GM12878 (cell line): ENCODE results near the gene RBMS1. TPM values are rescaled to one million over a fixed set of nuclear protein-coding genes. Genes with fewer than 3 reads are reported as not detected.

Source experiments
- BCL3 ChIP-seq: IDR thresholded peaks from 2 replicates; pipeline ENCODE4 v1.6.1; 2011; ENCODE audit warnings: borderline replicate concordance, low read depth, mild to moderate bottlenecking, moderate library complexity, low read length; ENCODE audit not compliant: insufficient read depth, poor library complexity, severe bottlenecking
- BRCA1 ChIP-seq: IDR thresholded peaks from 2 replicates; pipeline ENCODE4 v1.6.1; 2011; ENCODE audit warnings: low read depth, low read length, improper control_type of control experiment
- CBFB ChIP-seq: IDR thresholded peaks from 2 replicates; pipeline ENCODE4 v1.6.1; 2016; ENCODE audit warnings: antibody characterized with exemption, low read depth
- GABPA ChIP-seq: IDR thresholded peaks from 2 replicates; pipeline ENCODE4 v1.6.1; 2014; ENCODE audit warnings: antibody characterized with exemption, low read depth, mild to moderate bottlenecking, inconsistent platforms
- HDAC2 ChIP-seq: fragments of 200-600 bp; sonication (generic); IDR thresholded peaks from 2 replicates; pipeline ENCODE4 v1.6.1; 2017
- IRF3 ChIP-seq: fragments of 450-650 bp; IDR thresholded peaks from 2 replicates; pipeline ENCODE4 v1.6.1; 2014; ENCODE audit warnings: mild to moderate bottlenecking
- IRF4 ChIP-seq: IDR thresholded peaks from 2 replicates; pipeline ENCODE4 v1.6.1; 2011; ENCODE audit warnings: low read depth, low read length
- MAX ChIP-seq: IDR thresholded peaks from 2 replicates; pipeline ENCODE4 v1.6.1; 2012; ENCODE audit warnings: low read depth, low read length, improper control_type of control experiment
- MEF2A ChIP-seq: IDR thresholded peaks from 2 replicates; pipeline ENCODE4 v1.6.1; 2011; ENCODE audit warnings: low read depth, mild to moderate bottlenecking, low read length, moderate library complexity; ENCODE audit not compliant: insufficient read depth
- RCOR1 ChIP-seq: conservative IDR thresholded peaks from 2 replicates; pipeline ENCODE4 v1.6.1; 2012; ENCODE audit warnings: low read depth, low read length, improper control_type of control experiment
- RELB ChIP-seq: fragments of 450-650 bp; IDR thresholded peaks from 2 replicates; pipeline ENCODE4 v1.6.1; 2017; ENCODE audit warnings: low read depth, mild to moderate bottlenecking, moderate library complexity
- SIX5 ChIP-seq: IDR thresholded peaks from 2 replicates; pipeline ENCODE4 v1.6.1; 2011; ENCODE audit warnings: mild to moderate bottlenecking, low read depth, low read length, moderate library complexity; ENCODE audit not compliant: severe bottlenecking
- SMARCA5 ChIP-seq: fragments of 450-650 bp; IDR thresholded peaks from 2 replicates; pipeline ENCODE4 v1.6.1; 2017; ENCODE audit warnings: mild to moderate bottlenecking
- ZBTB11 ChIP-seq: fragments of 450-650 bp; formaldehyde crosslinking; IDR thresholded peaks from 2 replicates; pipeline ENCODE4 v1.5.0; 2022; ENCODE audit warnings: mild to moderate bottlenecking, missing genetic modification characterization
- ZNF217 ChIP-seq: fragments of 450-650 bp; IDR thresholded peaks from 2 replicates; pipeline ENCODE4 v1.6.1; 2017; ENCODE audit warnings: antibody characterized with exemption, mild to moderate bottlenecking
- polyA plus RNA-seq, 11 experiments: library from polyadenylated mRNA; depleted of rRNA in 4 of 11; unstranded in 6 of 11; stranded (reverse) in 5 of 11; fragments of >200 nt; fragmentation: Nextera tagmentation in 4 of 11; fragmentation: Illumina TruSeq in 1 of 11; extraction: Ambion mirVana in 4 of 11; extraction: Trizol in 1 of 11; gene quantifications; 1 replicate in 1 of 11; 2 replicates in 10 of 11; pipeline versions ENCODE4 v1.2.1 to v1.2.3, GENCODE V29; 2011 to 2016; ENCODE audit warnings: inconsistent platforms in 2 of 11, missing spikeins in 2 of 11, low read depth in 1 of 11
- total RNA-seq, 4 experiments: library from RNA; depleted of rRNA in 3 of 4; stranded (reverse); fragments of >200 nt in 3 of 4; fragmentation: Illumina TruSeq in 1 of 4; extraction: Trizol in 1 of 4; gene quantifications; 2 replicates each; pipeline versions ENCODE4 v1.2.1 to v1.2.3, GENCODE V29; 2013 to 2021

The RBMS1 gene
- total and polyA plus RNA-seq, 10 of the 15 experiments (the other 5 are each of a cell fraction or from before 2014, with no cell fraction given): 0.04 to 0.31 (median 0.17) TPM; not detected in 1

- no peak for TF ChIP-seq BCL3
- no peak for TF ChIP-seq IRF3
- no peak for TF ChIP-seq ZBTB11 (CRISPR knock-in tag)
- TF ChIP-seq HDAC2: no peak
- TF ChIP-seq SMARCA5: no peak
- TF ChIP-seq CBFB: no peak
- no peak for TF ChIP-seq ZNF217
- no peak for TF ChIP-seq BRCA1
- no peak for TF ChIP-seq RCOR1
- no peak for TF ChIP-seq GABPA
- no peak for TF ChIP-seq MEF2A
- TF ChIP-seq IRF4: no peak
- no peak for TF ChIP-seq SIX5
- no peak for TF ChIP-seq RELB
- TF ChIP-seq MAX: no peak
These were observed 252.1 kb downstream of the RBMS1 start (continued) for GRCh38 chr2:160241251-160242137.
